Body of pancreas (tissue), 4 donors: ENCODE results near the gene ASB5.
A peak's percentile ranks its signal among the peaks of the same experiment; 100 is the strongest.

Source experiments
- CTCF ChIP-seq, 7 experiments: fragments of 450-650 bp in 4 of 7; fragments of 200-600 bp in 3 of 7; sonication (generic) in 3 of 7; IDR thresholded peaks; one replicate each; pipeline ENCODE4 v1.5.1; 2016 to 2019; ENCODE audit warnings: antibody characterized with exemption in 7 of 7
- POLR2A ChIP-seq, 3 donors: fragments of 450-650 bp; IDR thresholded peaks; one replicate each; pipeline ENCODE4 v1.6.1; 2016; ENCODE audit warnings: antibody characterized with exemption in 3 of 3, mild to moderate bottlenecking in 2 of 3

DNA sequence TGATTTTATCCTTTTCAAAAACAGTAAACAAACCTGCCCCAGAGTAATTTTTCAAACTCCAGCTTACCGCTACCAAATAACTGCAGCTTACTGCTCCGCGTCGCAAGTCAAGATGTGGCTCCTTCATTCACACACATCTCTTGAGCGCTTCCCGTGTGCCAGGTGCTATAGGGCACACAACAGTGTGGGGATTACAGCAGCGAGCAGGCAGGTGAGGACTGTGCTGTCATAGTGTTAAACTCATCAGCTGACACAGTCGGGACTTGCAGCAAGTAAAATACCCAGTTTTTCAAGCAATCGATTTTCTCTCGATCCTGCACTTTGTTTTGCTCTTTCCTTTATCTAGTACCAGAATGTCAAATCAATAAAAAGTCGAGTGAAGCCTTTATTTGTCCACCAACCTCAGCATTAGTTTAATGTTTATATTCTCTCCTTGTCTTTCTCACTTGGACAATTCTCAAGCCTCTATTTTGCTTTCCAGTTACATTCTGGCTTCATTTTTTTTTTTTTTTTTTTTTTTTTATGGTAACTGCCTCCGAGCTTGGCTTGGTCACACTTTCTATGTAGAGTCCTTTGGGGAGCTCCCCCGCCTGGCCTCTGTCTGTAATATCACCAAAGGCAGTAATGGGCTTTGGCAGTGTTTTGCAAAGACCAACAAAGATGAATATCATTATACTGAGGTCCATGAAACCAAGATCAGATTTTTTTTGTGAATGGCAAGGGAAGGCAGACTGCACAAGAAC lies 8.3 kb upstream of the ASB5 start:
- TF ChIP-seq CTCF (IDR thresholded peaks at IDR 0.05) (peak in 6 of 7 experiments; percentile 21 to 61 (median 47)), POLR2A (IDR thresholded peaks at IDR 0.05) (no peak)
